HCT116 (cell line): Measurements from ENCODE around the gene DNAH5. TPM values are rescaled to one million over a fixed set of nuclear protein-coding genes. Genes with fewer than 3 reads are reported as not detected.
A peak's percentile ranks its signal among the peaks of the same experiment; 100 is the strongest.

Experiments used
- ATAC-seq: fragments of 200-7000 bp; cut with Tn5 transposase; 2 replicates; pipeline ENCODE4 v1.9.1; 2020; ENCODE audit warnings: mild to moderate bottlenecking, moderate library complexity
- BruUV-seq: library from RNA; stranded (reverse); fragments of 400-500 nt; replicated peaks from 2 replicates; lab custom pipeline; 2021; lab: Mats Ljungman, UMichigan
- CTCF ChIA-PET: fragments of 300-600 bp; sonication (Branson Sonifier 250); formaldehyde crosslinking; loops from one replicate; lab custom pipeline; 2021; ENCODE audit warnings: antibody characterized with exemption; lab: Charles Lee
- POLR2A ChIA-PET: fragments of 300-600, 350-600 bp; sonication (Branson Sonifier 250); formaldehyde crosslinking; loops from one replicate; lab custom pipeline; 2021; ENCODE audit warnings: antibody characterized with exemption; lab: Charles Lee
- RAD21 ChIA-PET, 2 experiments: fragments of 300-600 bp; sonication (Branson Sonifier 250); formaldehyde crosslinking; loops; one replicate each; lab custom pipeline; 2023; ENCODE audit warnings: low total read pairs in 2 of 2; ENCODE audit not compliant: uncharacterized antibody in 2 of 2, unreplicated experiment in 2 of 2, low non-redundant PET in 1 of 2; lab: Charles Lee
- DNase-seq: peaks from one replicate; pipeline ENCODE4 v3.0.0-alpha.2; 2010; ENCODE audit warnings: low read depth, low spot score
- H2AFZ ChIP-seq: fragments of 200-600 bp; shearing (Covaris generic), sonication (generic); 2 replicates; pipeline ENCODE4 v1.6.1; 2017; ENCODE audit warnings: low read depth, mixed run types, mixed read lengths, antibody characterized with exemption, low read length; ENCODE audit not compliant: poor library complexity, severe bottlenecking
- H3K27ac ChIP-seq: 2 replicates; pipeline ENCODE4 v1.5.1; 2012; ENCODE audit warnings: low read depth, low read length
- H3K27me3 ChIP-seq: fragments of 200-600 bp; sonication (generic); 2 replicates; pipeline ENCODE4 v1.6.1; 2016; ENCODE audit warnings: mixed run types, low read length, mixed read lengths; ENCODE audit not compliant: insufficient read depth
- H3K36me3 ChIP-seq, 2 experiments: fragments of 200-500 bp in 1 of 2; fragments of 200-600 bp in 1 of 2; sonication (Bioruptor generic) in 1 of 2; sonication (generic) in 1 of 2; 2 replicates each; pipeline versions ENCODE4 v1.5.1 to v1.6.1; 2014 to 2016; ENCODE audit warnings: low read length in 2 of 2, inconsistent platforms in 1 of 2, mixed read lengths in 1 of 2, mixed run types in 1 of 2; ENCODE audit not compliant: insufficient read depth in 2 of 2, control insufficient read depth in 1 of 2
- H3K4me1 ChIP-seq, 2 experiments: fragments of 200-600 bp in 1 of 2; sonication (generic) in 1 of 2; 2 replicates each; pipeline versions ENCODE4 v1.5.1 to v1.6.1; 2012 to 2017; ENCODE audit warnings: low read length in 2 of 2, inconsistent platforms in 1 of 2, mild to moderate bottlenecking in 1 of 2, mixed read lengths in 1 of 2, mixed run types in 1 of 2, moderate library complexity in 1 of 2; ENCODE audit not compliant: insufficient read depth in 2 of 2, control insufficient read depth in 1 of 2
- H3K4me2 ChIP-seq: fragments of 200-600 bp; sonication (generic); 2 replicates; pipeline ENCODE4 v1.6.1; 2017; ENCODE audit warnings: mixed run types, low read length, mixed read lengths
- H3K4me3 ChIP-seq, 2 experiments: fragments of 200-600 bp in 1 of 2; sonication (generic) in 1 of 2; replicated peaks in 1 of 2; 2 replicates each; pipeline ENCODE4 v1.5.1; 2011 to 2016; ENCODE audit warnings: low read length in 2 of 2, control low read depth in 1 of 2, low read depth in 1 of 2, mild to moderate bottlenecking in 1 of 2, mixed read lengths in 1 of 2, mixed run types in 1 of 2
- H3K79me2 ChIP-seq: fragments of 200-600 bp; sonication (generic); 2 replicates; pipeline ENCODE4 v1.6.1; 2017; ENCODE audit warnings: mild to moderate bottlenecking, mixed run types, low read length, moderate library complexity, mixed read lengths; ENCODE audit not compliant: insufficient read depth
- H3K9ac ChIP-seq: fragments of 200-600 bp; sonication (generic); 2 replicates; pipeline ENCODE4 v1.6.1; 2016; ENCODE audit warnings: low read length, mixed read lengths
- H3K9me2 ChIP-seq: fragments of 200-600 bp; sonication (generic), shearing (Covaris generic); 2 replicates; pipeline ENCODE4 v1.6.1; 2017; ENCODE audit warnings: mixed run types, mild to moderate bottlenecking, moderate library complexity; ENCODE audit not compliant: insufficient read depth
- H3K9me3 ChIP-seq, 2 experiments: fragments of 200-500 bp in 1 of 2; fragments of 200-600 bp in 1 of 2; sonication (Bioruptor generic) in 1 of 2; sonication (generic) in 1 of 2; 2 replicates each; pipeline ENCODE4 v1.6.1; 2014 to 2017; ENCODE audit warnings: low read length in 2 of 2, mixed read lengths in 2 of 2, inconsistent platforms in 1 of 2, low read depth in 1 of 2, mild to moderate bottlenecking in 1 of 2, mixed run types in 1 of 2, moderate library complexity in 1 of 2; ENCODE audit not compliant: control insufficient read depth in 1 of 2, insufficient read depth in 1 of 2
- H4K20me1 ChIP-seq: fragments of 200-600 bp; sonication (generic), shearing (Covaris generic); 2 replicates; pipeline ENCODE4 v1.6.1; 2017; ENCODE audit warnings: mixed run types, mild to moderate bottlenecking, moderate library complexity; ENCODE audit not compliant: insufficient read depth
- ATF3 ChIP-seq: IDR thresholded peaks from 2 replicates; pipeline ENCODE4 v1.6.1; 2012
- CBX3 ChIP-seq: IDR thresholded peaks from 2 replicates; pipeline ENCODE4 v1.6.1; 2012; ENCODE audit warnings: low read depth
- CTCF ChIP-seq, 3 experiments: fragments of 200-600 bp in 1 of 3; sonication (generic) in 1 of 3; IDR thresholded peaks in 2 of 3; conservative IDR thresholded peaks in 1 of 3; 2 replicates each; pipeline ENCODE4 v1.5.1; 2012 to 2017; ENCODE audit warnings: low read depth in 2 of 3, low read length in 2 of 3, antibody characterized with exemption in 1 of 3, borderline replicate concordance in 1 of 3, control low read depth in 1 of 3, mild to moderate bottlenecking in 1 of 3, mixed read lengths in 1 of 3, mixed run types in 1 of 3, moderate library complexity in 1 of 3; ENCODE audit not compliant: insufficient read depth in 1 of 3
- EGR1 ChIP-seq: IDR thresholded peaks from 2 replicates; pipeline ENCODE4 v1.6.1; 2012; ENCODE audit warnings: low read depth
- EZH2phosphoT487 ChIP-seq: fragments of 200-600 bp; IDR thresholded peaks from 2 replicates; pipeline ENCODE4 v1.6.1; 2018; ENCODE audit warnings: antibody characterized with exemption, borderline replicate concordance
- POLR2AphosphoS5 ChIP-seq: IDR thresholded peaks from 2 replicates; pipeline ENCODE4 v1.6.1; 2011; ENCODE audit warnings: mild to moderate bottlenecking, low read depth, low read length, moderate library complexity
- RAD21 ChIP-seq: IDR thresholded peaks from 2 replicates; pipeline ENCODE4 v1.6.1; 2012; ENCODE audit warnings: low read depth, mild to moderate bottlenecking
- SIN3A ChIP-seq: IDR thresholded peaks from 2 replicates; pipeline ENCODE4 v1.6.1; 2012; ENCODE audit warnings: low read depth
- TCF7L2 ChIP-seq: IDR thresholded peaks from 2 replicates; pipeline ENCODE4 v1.7.0; 2011; ENCODE audit warnings: borderline replicate concordance, inconsistent platforms; ENCODE audit not compliant: insufficient read depth, insufficient read length; ENCODE audit errors: extremely low read depth
- ZFX ChIP-seq: fragments of 450-650 bp; IDR thresholded peaks from 2 replicates; pipeline ENCODE4 v1.6.1; 2017
- intact Hi-C: fragments of 100-400 bp; cut with micrococcal nuclease; formaldehyde crosslinking; loops from 2 replicates; pipeline ENCODE4 v1.10.0; 2022
- total RNA-seq: library from RNA; stranded (reverse); gene quantifications from one replicate; pipeline ENCODE4 v1.2.1, GENCODE V29; 2021; ENCODE audit not compliant: unreplicated experiment
- TF ChIP-seq, protein P1 (sequence below): IDR thresholded peaks from 2 replicates; pipeline ENCODE4 v1.6.1; 2012; ENCODE audit warnings: low read depth

The DNAH5 gene
- total RNA-seq, 1 experiment from 2014 or later, result 0.37 TPM

- H3K4me1 ChIP-seq, result peaks cover 7 to 14% of the 10 kb centered on the region in 2 experiments
- no peaks in the 10 kb centered on the region for H3K9me2 ChIP-seq
- ChIA-PET POLR2A (no interaction called here), RAD21 (interaction anchor here in 1 of 2 experiments (0.6 kb wide), 1 partner anchor 509 kb away, joined by 4 read pairs; no protein-coding TSS in a partner anchor), CTCF (no interaction called here)
- no peaks in the 10 kb centered on the region for H3K9me3 ChIP-seq
- H3K9ac ChIP-seq, result no peak overlapping the region
- DNase-seq (no peak), ATAC-seq (no peak)
- H3K27me3 ChIP-seq, result no peaks in the 10 kb centered on the region
- H4K20me1 ChIP-seq, result no peaks in the 10 kb centered on the region
- H3K4me3 ChIP-seq, result no peak overlapping the region
- intact Hi-C loops, result loop anchor here (5.0 to 10.0 kb wide), 2 partner anchors 117 to 1015 kb away; no protein-coding TSS in a partner anchor
- H2AFZ ChIP-seq, result no peak overlapping the region
- H3K27ac ChIP-seq, result no peak overlapping the region
- H3K79me2 ChIP-seq, result no peaks in the 10 kb centered on the region
- no peak for TF ChIP-seq EGR1
- no peak for TF ChIP-seq TCF7L2
- TF ChIP-seq POLR2AphosphoS5, result no peak
- TF ChIP-seq ZFX, result no peak
- TF ChIP-seq SIN3A, result no peak
- TF ChIP-seq ATF3, result no peak
- no peak for TF ChIP-seq CBX3
- no peak for TF ChIP-seq RAD21
- no peak for TF ChIP-seq EZH2phosphoT487
- H3K36me3 ChIP-seq, result no peaks in the 10 kb centered on the region
- BruUV-seq, result no TSS peak
- no peak overlapping the region for H3K4me2 ChIP-seq
Observed at GRCh38 chr5:13989832-13990231, 45.3 kb upstream of the DNAH5 start.

- no TSS peak for BruUV-seq
- ATAC-seq (peak; percentile 64), DNase-seq (peak; percentile 42)
- no peaks in the 10 kb centered on the region for H3K9me3 ChIP-seq
- peak; percentile 92 for TF ChIP-seq RAD21
- peak; percentile 72 to 92 (median 75) for TF ChIP-seq CTCF (IDR thresholded peaks at IDR 0.05 in 2 of 3, conservative IDR thresholded peaks at IDR 0.05 in 1 of 3; ENCODE audit: borderline replicate concordance in 1 of 3, insufficient read depth in 1 of 3, low read depth in 2 of 3, low read length in 2 of 3)
- TF ChIP-seq, protein P1, sequence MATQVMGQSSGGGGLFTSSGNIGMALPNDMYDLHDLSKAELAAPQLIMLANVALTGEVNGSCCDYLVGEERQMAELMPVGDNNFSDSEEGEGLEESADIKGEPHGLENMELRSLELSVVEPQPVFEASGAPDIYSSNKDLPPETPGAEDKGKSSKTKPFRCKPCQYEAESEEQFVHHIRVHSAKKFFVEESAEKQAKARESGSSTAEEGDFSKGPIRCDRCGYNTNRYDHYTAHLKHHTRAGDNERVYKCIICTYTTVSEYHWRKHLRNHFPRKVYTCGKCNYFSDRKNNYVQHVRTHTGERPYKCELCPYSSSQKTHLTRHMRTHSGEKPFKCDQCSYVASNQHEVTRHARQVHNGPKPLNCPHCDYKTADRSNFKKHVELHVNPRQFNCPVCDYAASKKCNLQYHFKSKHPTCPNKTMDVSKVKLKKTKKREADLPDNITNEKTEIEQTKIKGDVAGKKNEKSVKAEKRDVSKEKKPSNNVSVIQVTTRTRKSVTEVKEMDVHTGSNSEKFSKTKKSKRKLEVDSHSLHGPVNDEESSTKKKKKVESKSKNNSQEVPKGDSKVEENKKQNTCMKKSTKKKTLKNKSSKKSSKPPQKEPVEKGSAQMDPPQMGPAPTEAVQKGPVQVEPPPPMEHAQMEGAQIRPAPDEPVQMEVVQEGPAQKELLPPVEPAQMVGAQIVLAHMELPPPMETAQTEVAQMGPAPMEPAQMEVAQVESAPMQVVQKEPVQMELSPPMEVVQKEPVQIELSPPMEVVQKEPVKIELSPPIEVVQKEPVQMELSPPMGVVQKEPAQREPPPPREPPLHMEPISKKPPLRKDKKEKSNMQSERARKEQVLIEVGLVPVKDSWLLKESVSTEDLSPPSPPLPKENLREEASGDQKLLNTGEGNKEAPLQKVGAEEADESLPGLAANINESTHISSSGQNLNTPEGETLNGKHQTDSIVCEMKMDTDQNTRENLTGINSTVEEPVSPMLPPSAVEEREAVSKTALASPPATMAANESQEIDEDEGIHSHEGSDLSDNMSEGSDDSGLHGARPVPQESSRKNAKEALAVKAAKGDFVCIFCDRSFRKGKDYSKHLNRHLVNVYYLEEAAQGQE, result no peak
- intact Hi-C loops, result loop anchor here (1.0 to 10.0 kb wide), 5 partner anchors 119 to 1017 kb away; no protein-coding TSS in a partner anchor
- ChIA-PET POLR2A (no interaction called here), RAD21 (no interaction called here), CTCF (interaction anchor here (0.6 to 4.0 kb wide), 5 partner anchors 192 to 666 kb away, joined by 3 to 23 read pairs (median 4); no protein-coding TSS in a partner anchor)
- H3K4me1 ChIP-seq, result peaks cover 7 to 14% of the 10 kb centered on the region in 2 experiments
- H3K4me2 ChIP-seq, result no peak overlapping the region
- H3K4me3 ChIP-seq, result no peak overlapping the region
- H4K20me1 ChIP-seq, result no peaks in the 10 kb centered on the region
- H3K9ac ChIP-seq, result no peak overlapping the region
- H3K79me2 ChIP-seq, result no peaks in the 10 kb centered on the region
- peak overlapping the region; percentile 20 for H2AFZ ChIP-seq
- no peaks in the 10 kb centered on the region for H3K36me3 ChIP-seq
- H3K27ac ChIP-seq, result no peak overlapping the region
- no peaks in the 10 kb centered on the region for H3K9me2 ChIP-seq
- no peaks in the 10 kb centered on the region for H3K27me3 ChIP-seq
Observed at GRCh38 chr5:13987843-13988464, 43.5 kb upstream of the DNAH5 start.
